ENCODE results near the gene NPW. TPM values are rescaled to one million over a fixed set of nuclear protein-coding genes. Genes with fewer than 3 reads are reported as not detected.

NPW gene
- polyA plus RNA-seq, 1 experiment, result 0.66 TPM

DNA sequence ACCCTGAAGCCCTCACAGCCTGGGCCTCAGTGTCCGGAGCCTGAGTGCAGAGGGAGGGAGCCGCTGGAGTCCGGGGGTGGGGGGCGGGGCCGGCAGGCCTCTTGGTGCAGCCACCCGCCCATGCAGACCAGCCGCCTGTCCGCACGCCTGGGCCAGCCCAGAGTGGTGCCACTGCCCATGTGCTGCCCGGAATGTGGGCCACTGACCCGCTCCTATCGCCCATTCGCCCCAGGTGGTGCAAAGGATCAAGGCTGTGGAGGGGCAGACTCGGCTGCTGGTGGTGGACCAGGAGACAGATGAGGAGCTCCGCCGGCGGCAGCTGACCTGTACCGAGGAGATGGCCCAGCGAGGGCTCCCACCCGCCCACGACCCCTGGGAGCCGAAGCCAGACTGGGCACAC lies 9.8 kb downstream of the NPW start:
- POLR2A ChIA-PET, result no interaction called here
- TF ChIP-seq CTCF (IDR thresholded peaks at IDR 0.05; ENCODE audit: low read depth, low read length), result no peak
- H3K27ac ChIP-seq (ENCODE audit: low read depth, low read length), result no peak overlapping the region
- CTCF ChIA-PET, result no interaction called here
- H3K4me3 ChIP-seq (ENCODE audit: low read depth, low read length), result no peak overlapping the region
- no peak for DNase-seq (ENCODE audit: low read depth, low spot score)
- H3K9me3 ChIP-seq (ENCODE audit: control insufficient read depth, insufficient read depth, low read length), result no peaks in the 10 kb centered on the region; the same call in 1 of the 2 replicates
- no peaks in the 10 kb centered on the region for H3K27me3 ChIP-seq (ENCODE audit: control insufficient read depth, insufficient read depth, low read length)

- POLR2A ChIA-PET, result no interaction called here
Measured at GRCh38 chr16:2030036-2030435, 10.5 kb downstream of the NPW start.

DNA sequence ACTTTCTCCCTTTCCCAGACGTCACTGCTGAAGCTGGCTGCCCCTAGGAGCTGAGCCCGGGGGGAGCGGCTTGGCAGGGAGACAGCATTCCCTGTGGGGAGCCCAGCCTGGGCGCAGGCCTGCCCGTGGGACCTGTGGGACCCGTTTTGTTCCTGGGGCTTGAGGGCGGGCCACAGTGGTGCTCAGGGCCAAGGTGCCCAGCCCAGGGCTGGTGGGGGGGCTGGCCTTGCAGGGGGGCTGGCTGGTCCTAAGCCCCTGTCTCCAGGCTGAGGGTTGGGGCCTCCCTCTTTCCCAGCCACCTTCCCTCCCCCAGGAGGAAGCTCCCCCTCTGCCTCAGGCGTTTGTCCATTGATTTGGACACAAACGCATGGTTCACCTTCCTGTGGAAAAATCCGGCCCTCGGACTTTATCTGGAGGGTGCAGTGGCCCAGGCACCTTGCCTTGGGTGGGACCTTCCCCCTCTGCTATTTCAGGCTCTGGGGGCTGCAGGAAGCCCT lies 11.5 kb downstream of the NPW start:
- H3K27ac ChIP-seq (ENCODE audit: low read depth, low read length), result no peak overlapping the region
- no peaks in the 10 kb centered on the region; the same call in 1 of the 2 replicates for H3K9me3 ChIP-seq (ENCODE audit: control insufficient read depth, insufficient read depth, low read length)
- no peak for TF ChIP-seq CTCF (IDR thresholded peaks at IDR 0.05; ENCODE audit: low read depth, low read length)
- H3K27me3 ChIP-seq (ENCODE audit: control insufficient read depth, insufficient read depth, low read length), result no peaks in the 10 kb centered on the region
- ChIA-PET POLR2A (no interaction called here), CTCF (no interaction called here)
- no peak for DNase-seq (ENCODE audit: low read depth, low spot score)
- H3K4me3 ChIP-seq (ENCODE audit: low read depth, low read length), result no peak overlapping the region

More at GRCh38 chr16:2030036-2030435, 10.5 kb downstream of the NPW start:
- no peak for TF ChIP-seq CTCF (IDR thresholded peaks at IDR 0.05; ENCODE audit: low read depth, low read length)
- no peak overlapping the region for H3K27ac ChIP-seq (ENCODE audit: low read depth, low read length)
- H3K9me3 ChIP-seq (ENCODE audit: control insufficient read depth, insufficient read depth, low read length), result no peaks in the 10 kb centered on the region; the same call in 1 of the 2 replicates
- no peaks in the 10 kb centered on the region for H3K27me3 ChIP-seq (ENCODE audit: control insufficient read depth, insufficient read depth, low read length)
- DNase-seq (ENCODE audit: low read depth, low spot score), result no peak
- CTCF ChIA-PET, result no interaction called here
- H3K4me3 ChIP-seq (ENCODE audit: low read depth, low read length), result no peak overlapping the region

DNA sequence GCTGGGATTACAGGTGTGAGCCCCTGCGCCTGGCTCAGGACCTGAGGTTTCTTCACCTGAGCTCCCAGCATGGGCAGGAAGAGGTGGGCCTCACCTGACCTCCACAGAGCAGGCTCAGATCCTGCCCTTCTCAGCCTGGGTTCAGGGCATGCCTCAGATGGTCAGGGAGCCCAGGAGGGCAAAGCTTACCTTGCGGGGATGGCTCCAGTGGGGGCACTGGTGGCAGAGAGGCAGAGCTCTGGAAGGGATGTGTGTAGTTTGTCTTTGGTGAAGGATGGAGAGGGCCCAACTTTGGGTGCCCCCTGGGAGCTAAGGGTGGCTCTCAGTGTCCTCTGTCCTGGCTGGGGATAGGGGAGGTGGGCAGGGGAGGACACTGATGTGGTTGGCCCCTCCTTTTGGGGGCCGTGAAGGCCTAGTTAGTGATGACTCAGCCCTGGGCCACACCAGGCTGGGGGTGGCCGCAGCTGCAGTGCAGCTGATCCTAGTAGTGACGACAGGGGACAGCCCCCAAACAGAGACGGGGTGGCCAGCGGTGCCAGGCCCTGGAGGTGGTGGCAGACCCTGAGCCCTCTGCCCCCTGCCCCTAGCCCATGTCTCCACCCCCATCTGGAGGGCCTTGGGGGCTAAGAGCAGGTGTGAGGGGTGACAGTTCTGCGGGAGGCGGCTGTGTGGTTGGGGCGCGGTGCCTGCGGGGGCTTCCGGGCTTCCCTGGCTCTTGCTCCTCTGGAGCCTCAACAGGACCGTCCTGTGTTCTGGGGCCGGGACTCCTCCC lies 12.9 kb downstream of the NPW start:
- H3K4me3 ChIP-seq (ENCODE audit: low read depth, low read length), result no peak overlapping the region
- no peak for DNase-seq (ENCODE audit: low read depth, low spot score)
- TF ChIP-seq CTCF (IDR thresholded peaks at IDR 0.05; ENCODE audit: low read depth, low read length), result no peak
- ChIA-PET CTCF (interaction anchor here (0.6 to 1.0 kb wide), 4 partner anchors 10 to 219 kb away, joined by 3 to 6 read pairs (median 4); partner anchors contain the start of gene ECI1), POLR2A (interaction anchor here (0.6 to 2.2 kb wide), 4 partner anchors 15 to 123 kb away, joined by 3 to 14 read pairs (median 6); partner anchors contain the start of genes NTHL1, RPS2, TRAF7 and TSC2)
- H3K9me3 ChIP-seq (ENCODE audit: control insufficient read depth, insufficient read depth, low read length), result no peaks in the 10 kb centered on the region; the same call in 1 of the 2 replicates
- peak overlapping the region; percentile 87 for H3K27ac ChIP-seq (ENCODE audit: low read depth, low read length)
- no peaks in the 10 kb centered on the region for H3K27me3 ChIP-seq (ENCODE audit: control insufficient read depth, insufficient read depth, low read length)

Data from AG04450 (cell line).